Memory B cell (primary cell): ENCODE data around the gene CRISP2.
"Not testable (repeated sequence)": the region's sequence is repeated elsewhere in the genome, so short reads cannot be mapped to it uniquely, and the experiment has no call there.

ENCODE experiments used
- ATAC-seq: fragments of 150-1000 bp; cut with Tn5 transposase; 2 replicates; pipeline ENCODE4 v1.10.0; 2021; ENCODE audit warnings: low read depth, mild to moderate bottlenecking, moderate library complexity
- DNase-seq, 2 donors: peaks; one replicate each; pipeline ENCODE4 v3.0.0; 2022; ENCODE audit warnings: low spot score in 2 of 2
- H3K27ac Mint-ChIP-seq: one replicate; pipeline ENCODE4 v1.8.0; 2022; ENCODE audit warnings: mild to moderate bottlenecking, moderate library complexity, mixed read lengths
- H3K27me3 Mint-ChIP-seq: one replicate; pipeline ENCODE4 v1.8.0; 2022; ENCODE audit warnings: mixed read lengths
- H3K36me3 Mint-ChIP-seq: one replicate; pipeline ENCODE4 v1.8.0; 2022; ENCODE audit warnings: mild to moderate bottlenecking, mixed read lengths
- H3K4me1 Mint-ChIP-seq: one replicate; pipeline ENCODE4 v1.8.0; 2022; ENCODE audit warnings: mixed read lengths
- H3K4me3 Mint-ChIP-seq: one replicate; pipeline ENCODE4 v1.8.0; 2022; ENCODE audit warnings: mild to moderate bottlenecking, moderate library complexity, mixed read lengths
- H3K9me3 Mint-ChIP-seq: one replicate; pipeline ENCODE4 v1.8.0; 2022; ENCODE audit warnings: mixed read lengths

Gene CRISP2, protein sequence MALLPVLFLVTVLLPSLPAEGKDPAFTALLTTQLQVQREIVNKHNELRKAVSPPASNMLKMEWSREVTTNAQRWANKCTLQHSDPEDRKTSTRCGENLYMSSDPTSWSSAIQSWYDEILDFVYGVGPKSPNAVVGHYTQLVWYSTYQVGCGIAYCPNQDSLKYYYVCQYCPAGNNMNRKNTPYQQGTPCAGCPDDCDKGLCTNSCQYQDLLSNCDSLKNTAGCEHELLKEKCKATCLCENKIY

DNA sequence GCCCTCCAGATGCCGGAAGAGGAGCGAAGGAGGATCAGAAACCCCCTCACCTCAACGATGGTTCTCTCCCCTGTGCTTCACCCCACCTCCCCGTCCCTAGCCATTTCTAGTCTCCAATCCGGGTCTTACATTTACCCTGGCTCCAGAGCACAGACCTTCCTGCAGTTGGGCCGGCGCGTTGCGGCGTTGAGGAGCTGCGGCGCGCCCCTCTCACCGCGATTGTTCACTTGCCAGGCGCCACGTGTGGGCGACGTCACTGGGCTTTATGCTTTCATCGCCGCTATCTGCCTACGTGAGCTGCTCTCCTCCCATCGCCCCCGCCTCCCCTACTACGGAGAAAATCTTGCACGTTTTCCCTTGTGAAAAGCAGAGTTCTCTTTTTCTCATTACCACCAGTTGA, at the start of gene CRISP2:
Gene CRISP2 (minus strand): TSS at position 198 of the 400 bp plus-strand sequence. CDS start 4,347 bp downstream, outside the sequence.
- Mint-ChIP-seq H3K4me1 (no peaks in the 10 kb centered on the region), H3K9me3 (peaks cover 5% of the 10 kb centered on the region), H3K36me3 (no peaks in the 10 kb centered on the region), H3K27ac (no peak within 1 kb of the TSS), H3K27me3 (no peaks in the 10 kb centered on the region), H3K4me3 (no peak within 1 kb of the TSS)
- no peak for ATAC-seq
- DNase-seq: no peak

DNA sequence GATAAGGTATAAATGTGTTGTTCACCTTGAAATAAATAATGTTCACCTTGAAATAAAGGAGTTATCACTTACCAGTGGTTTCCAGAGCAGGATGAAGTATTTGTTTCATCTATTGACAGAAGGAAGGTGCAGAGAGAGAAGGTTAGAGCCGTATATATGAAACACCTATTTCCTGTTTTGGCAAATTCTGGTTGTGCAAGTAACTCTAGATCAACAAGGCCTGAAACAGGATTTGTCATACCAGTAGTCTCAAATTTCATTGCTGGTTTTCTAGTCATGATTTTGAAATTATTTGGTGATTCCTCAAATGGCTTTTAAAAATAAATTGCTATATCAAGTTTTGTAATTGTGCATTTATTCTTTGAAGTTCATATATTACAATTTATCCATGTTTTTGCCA, 30.9 kb upstream of the CRISP2 start, which contains the start of gene CRISP3:
Gene CRISP3 (minus strand): TSS at position 130 of the 400 bp plus-strand sequence. CDS start 21 bp downstream, at position 109.
- Mint-ChIP-seq H3K9me3 (peaks cover under 1% of the 10 kb centered on the region), H3K4me3 (no peak within 1 kb of the TSS), H3K27me3 (no peaks in the 10 kb centered on the region), H3K36me3 (no peaks in the 10 kb centered on the region), H3K4me1 (no peaks in the 10 kb centered on the region), H3K27ac (no peak within 1 kb of the TSS)
- DNase-seq (no peak), ATAC-seq (no peak)

DNA sequence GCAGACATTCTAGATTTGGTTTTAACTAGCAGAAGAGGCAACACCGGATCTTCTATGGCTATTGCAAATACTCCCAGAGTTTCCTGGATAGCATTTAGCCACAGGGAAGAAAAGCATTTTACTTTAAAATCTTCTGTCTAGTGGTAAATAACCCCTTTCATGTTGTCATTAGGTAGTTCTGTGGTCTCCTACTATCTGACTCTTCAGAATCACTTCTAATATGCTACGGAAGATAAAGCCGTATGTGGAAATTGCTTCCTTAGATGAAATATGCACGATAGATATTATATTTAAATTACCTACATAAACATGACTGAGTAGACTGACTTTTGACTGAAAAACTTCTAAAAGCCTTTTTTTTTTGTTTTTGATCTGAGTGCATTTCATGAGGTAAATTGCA, 30.1 kb upstream of the CRISP2 start:
- Mint-ChIP-seq H3K27me3 (no peaks in the 10 kb centered on the region), H3K27ac (no peak overlapping the region), H3K9me3 (no peaks in the 10 kb centered on the region), H3K4me1 (no peaks in the 10 kb centered on the region), H3K4me3 (no peak overlapping the region), H3K36me3 (no peaks in the 10 kb centered on the region)
- ATAC-seq: no peak
- no peak for DNase-seq

DNA sequence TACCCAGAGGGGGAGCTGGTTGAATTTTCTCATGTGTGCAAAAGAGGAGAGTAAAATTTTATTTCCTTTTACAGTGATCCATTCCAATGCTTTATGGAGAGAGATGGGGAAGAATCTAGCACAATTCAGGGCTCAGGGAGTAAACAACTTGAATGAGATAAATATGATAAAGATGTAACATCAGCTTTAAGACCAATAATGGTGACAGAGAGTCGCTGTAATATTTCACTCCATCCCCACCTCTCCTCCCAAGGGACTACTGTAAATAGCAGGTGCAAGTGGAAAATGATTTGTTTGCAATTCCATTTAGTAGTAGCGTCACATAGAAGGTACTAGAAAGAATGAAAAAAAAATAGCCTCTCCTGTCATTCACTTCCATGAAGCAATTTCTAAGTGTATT, 26.1 kb upstream of the CRISP2 start:
- DNase-seq (no peak), ATAC-seq (no peak)
- H3K36me3 Mint-ChIP-seq: no peaks in the 10 kb centered on the region
- no peaks in the 10 kb centered on the region for H3K9me3 Mint-ChIP-seq
- no peak overlapping the region for H3K4me3 Mint-ChIP-seq
- H3K4me1 Mint-ChIP-seq: no peaks in the 10 kb centered on the region
- no peaks in the 10 kb centered on the region for H3K27me3 Mint-ChIP-seq
- no peak overlapping the region for H3K27ac Mint-ChIP-seq

DNA sequence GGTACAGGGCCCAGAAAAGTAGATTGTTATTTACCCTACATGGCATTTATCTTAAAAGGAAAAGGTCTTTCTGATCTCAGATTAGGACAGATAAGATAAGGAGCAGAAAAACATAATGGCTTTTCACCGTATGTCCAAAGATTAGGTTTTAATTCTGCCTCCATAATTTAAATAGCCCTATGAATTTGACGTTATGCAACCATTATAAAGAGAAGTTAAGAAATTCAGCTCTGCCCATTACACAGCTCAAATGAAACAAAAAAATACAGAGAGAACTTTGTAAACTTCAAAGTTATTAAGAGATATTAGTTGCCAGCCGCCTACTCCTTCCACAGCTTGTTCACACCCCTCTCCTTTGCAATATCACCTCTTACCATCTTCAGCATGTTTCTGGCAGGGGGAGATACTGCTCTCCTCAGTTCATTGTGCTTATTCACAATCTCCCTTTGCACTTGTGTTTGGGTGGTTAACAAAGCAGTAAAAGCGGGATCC, 22.7 kb upstream of the CRISP2 start:
- no peak for ATAC-seq
- H3K4me3 Mint-ChIP-seq: no peak overlapping the region
- no peaks in the 10 kb centered on the region for H3K36me3 Mint-ChIP-seq
- no peaks in the 10 kb centered on the region for H3K4me1 Mint-ChIP-seq
- H3K27me3 Mint-ChIP-seq: no peaks in the 10 kb centered on the region
- H3K9me3 Mint-ChIP-seq: peaks cover 1% of the 10 kb centered on the region
- no peak overlapping the region for H3K27ac Mint-ChIP-seq
- no peak for DNase-seq

DNA sequence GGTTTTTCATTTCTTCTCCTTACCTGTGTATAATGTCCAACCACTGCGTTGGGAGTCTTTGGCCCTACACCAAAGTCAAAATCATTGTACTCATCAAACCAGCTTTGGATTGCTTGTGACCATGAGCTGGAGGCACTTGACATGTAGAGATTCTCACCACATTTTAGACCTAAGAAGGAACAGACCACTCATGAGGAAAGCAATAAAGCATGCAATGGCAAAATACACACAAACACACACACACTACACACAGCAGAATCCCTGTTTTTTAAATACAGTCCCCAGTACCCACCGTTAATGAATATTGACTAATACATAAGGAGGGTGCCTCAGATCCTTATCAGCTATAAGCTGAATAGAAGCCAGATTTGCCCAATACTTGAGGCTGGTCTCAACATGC, 20.3 kb upstream of the CRISP2 start:
- Mint-ChIP-seq H3K4me3 (no peak overlapping the region), H3K9me3 (peaks cover 3% of the 10 kb centered on the region), H3K27ac (no peak overlapping the region), H3K36me3 (no peaks in the 10 kb centered on the region), H3K27me3 (no peaks in the 10 kb centered on the region), H3K4me1 (no peaks in the 10 kb centered on the region)
- no peak for ATAC-seq
- DNase-seq: no peak

DNA sequence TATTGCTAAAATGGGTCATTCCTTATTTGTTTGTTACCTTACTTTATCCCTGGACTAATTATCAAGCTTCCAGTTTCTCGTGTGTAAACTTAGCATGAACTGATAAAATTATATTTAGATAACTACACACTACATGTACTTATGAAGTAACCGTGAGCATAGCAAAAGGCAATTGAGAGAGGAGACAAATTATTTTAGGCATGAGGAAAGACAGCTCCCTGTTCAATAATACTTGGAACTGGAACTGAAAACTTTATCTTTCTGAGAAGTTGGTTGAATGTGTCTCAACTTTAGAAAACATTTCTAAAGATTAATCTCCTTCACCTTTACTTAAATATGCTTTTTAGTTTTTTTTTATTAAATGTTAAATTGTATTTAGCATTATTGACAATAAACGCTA, 19.4 kb upstream of the CRISP2 start:
- ATAC-seq (no peak), DNase-seq (no peak)
- no peaks in the 10 kb centered on the region for H3K36me3 Mint-ChIP-seq
- H3K27ac Mint-ChIP-seq: no peak overlapping the region
- peaks cover 4% of the 10 kb centered on the region for H3K9me3 Mint-ChIP-seq
- no peak overlapping the region for H3K4me3 Mint-ChIP-seq
- no peaks in the 10 kb centered on the region for H3K27me3 Mint-ChIP-seq
- H3K4me1 Mint-ChIP-seq: no peaks in the 10 kb centered on the region

DNA sequence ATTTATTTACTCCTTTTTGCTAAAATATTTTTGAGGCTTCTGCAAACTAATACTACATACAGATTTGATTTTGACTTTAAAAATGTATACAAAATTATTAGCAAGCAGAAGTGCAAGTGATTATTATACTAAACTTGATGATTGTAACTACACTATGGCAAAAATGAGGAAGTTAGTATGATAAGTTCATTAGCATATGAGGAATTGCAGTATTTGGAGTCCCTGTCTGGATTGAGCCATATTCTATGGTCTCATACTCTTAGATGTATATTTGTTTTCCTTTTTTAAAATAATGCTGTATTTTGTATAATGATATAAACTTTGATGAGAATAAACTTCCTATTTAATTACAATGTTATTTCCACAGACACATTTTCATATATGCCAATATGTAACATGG, 16.9 kb upstream of the CRISP2 start:
- Mint-ChIP-seq H3K27me3 (no peaks in the 10 kb centered on the region), H3K9me3 (peaks cover 13% of the 10 kb centered on the region), H3K36me3 (no peaks in the 10 kb centered on the region), H3K4me3 (no peak overlapping the region), H3K27ac (no peak overlapping the region), H3K4me1 (no peaks in the 10 kb centered on the region)
- ATAC-seq (no peak), DNase-seq (no peak)

DNA sequence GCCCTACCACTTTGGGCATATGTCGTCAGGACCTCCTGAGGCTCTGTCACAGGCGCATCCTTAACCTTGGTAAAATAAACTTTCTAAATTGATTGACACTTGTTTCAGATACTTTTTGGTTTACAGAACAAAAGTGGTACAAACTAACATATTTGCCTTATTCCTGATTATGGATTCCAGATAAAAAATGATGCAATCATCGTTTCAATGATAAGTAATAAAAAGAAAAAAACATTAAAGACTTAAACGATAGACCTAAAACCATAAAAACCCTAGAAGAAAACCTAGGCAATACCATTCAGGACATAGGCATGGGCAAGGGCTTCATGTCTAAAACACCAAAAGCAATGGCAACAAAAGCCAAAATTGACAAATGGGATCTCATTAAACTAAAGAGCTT, 10.6 kb upstream of the CRISP2 start:
- not testable (repeated sequence) for DNase-seq, H3K36me3 Mint-ChIP-seq, H3K27ac Mint-ChIP-seq, ATAC-seq, H3K4me3 Mint-ChIP-seq, H3K4me1 Mint-ChIP-seq, H3K27me3 Mint-ChIP-seq
- H3K9me3 Mint-ChIP-seq: peaks cover 18% of the 10 kb centered on the region

DNA sequence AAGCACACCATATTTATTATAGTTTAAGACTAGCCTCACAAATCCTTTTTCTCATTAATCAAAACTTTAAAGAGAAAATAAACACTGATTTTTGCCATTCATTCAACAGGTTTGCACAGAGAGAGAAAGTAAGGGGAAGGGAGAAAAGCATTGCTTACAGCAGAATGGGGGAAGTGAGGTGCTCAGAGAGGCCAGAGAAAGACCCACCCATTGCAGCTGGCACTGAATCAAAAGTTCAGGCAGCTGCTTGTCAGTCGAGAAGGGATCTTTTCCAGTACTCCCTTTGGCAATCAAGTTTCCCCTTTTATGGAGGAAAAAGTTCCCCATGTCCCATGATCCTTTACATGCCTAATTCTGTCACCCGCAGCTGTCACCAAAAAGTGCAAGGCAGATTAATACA, 8.0 kb upstream of the CRISP2 start:
- no peaks in the 10 kb centered on the region for H3K36me3 Mint-ChIP-seq
- no peak overlapping the region for H3K4me3 Mint-ChIP-seq
- H3K27ac Mint-ChIP-seq: no peak overlapping the region
- DNase-seq: no peak
- no peaks in the 10 kb centered on the region for H3K27me3 Mint-ChIP-seq
- peaks cover 12% of the 10 kb centered on the region for H3K9me3 Mint-ChIP-seq
- H3K4me1 Mint-ChIP-seq: no peaks in the 10 kb centered on the region
- no peak for ATAC-seq

DNA sequence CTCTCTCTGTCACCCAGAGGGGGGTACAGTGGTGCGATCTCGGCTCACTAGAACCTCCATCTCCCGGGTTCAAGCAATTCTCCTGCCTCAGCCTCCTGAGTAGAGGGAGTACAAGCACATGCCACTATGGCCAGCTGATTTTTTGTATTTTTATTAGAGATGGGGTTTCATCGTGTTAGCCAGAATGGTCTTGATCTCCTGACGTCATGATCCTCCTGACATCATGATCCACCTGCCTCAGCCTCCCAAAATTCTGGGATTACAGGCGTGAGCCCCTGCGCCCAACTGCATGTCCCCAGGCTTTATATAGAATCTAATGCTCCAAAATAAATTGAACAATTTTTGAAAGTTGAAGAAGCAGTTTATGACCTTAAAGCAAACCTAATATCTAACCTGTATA, 7.0 kb upstream of the CRISP2 start:
- no peaks in the 10 kb centered on the region for H3K4me1 Mint-ChIP-seq
- H3K36me3 Mint-ChIP-seq: no peaks in the 10 kb centered on the region
- ATAC-seq (no peak), DNase-seq (no peak)
- no peak overlapping the region for H3K27ac Mint-ChIP-seq
- no peak overlapping the region for H3K4me3 Mint-ChIP-seq
- no peaks in the 10 kb centered on the region for H3K27me3 Mint-ChIP-seq
- H3K9me3 Mint-ChIP-seq: peaks cover 8% of the 10 kb centered on the region

DNA sequence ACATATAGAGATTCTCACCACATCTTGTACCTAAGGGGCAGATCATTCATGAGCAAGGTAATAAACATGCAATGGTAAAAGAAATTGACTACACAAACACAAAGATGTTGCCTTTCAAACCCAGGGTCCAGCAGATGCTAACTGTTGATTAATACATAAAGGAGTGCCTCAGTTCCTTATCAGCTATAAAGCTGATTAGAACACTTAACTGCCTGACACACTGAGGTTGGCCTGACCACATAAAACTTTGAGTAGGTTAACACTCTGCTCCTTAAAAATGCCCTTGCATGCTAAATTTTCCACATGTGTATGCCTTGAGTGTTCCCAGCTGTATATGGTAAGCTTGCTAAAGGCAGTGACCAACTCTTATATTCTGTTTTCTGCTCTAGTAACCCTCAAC, 14.9 kb downstream of the CRISP2 start:
- H3K27me3 Mint-ChIP-seq: no peaks in the 10 kb centered on the region
- H3K4me3 Mint-ChIP-seq: no peak overlapping the region
- DNase-seq: no peak
- H3K27ac Mint-ChIP-seq: no peak overlapping the region
- ATAC-seq: no peak
- peaks cover 6% of the 10 kb centered on the region for H3K9me3 Mint-ChIP-seq
- no peaks in the 10 kb centered on the region for H3K4me1 Mint-ChIP-seq
- H3K36me3 Mint-ChIP-seq: no peaks in the 10 kb centered on the region

DNA sequence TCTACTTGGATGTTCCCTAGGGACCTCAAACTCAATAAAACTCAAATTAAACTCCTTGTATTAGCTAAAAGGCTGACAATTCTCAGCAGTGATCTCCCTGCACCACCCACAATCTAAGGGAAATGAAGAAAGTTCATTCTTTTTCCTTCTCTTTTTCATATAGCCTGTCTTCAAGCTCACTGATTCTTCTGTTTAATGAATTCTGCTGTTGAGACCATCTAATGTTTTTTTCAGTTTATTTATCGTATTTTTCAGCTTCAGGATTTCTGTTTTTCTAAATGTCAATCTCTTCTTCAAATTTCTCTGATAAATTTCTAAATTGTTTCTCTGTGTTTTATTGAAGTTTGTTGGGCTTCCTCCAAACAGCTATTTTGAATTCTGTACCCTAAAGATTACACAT, 19.8 kb downstream of the CRISP2 start:
- H3K36me3 Mint-ChIP-seq: no peaks in the 10 kb centered on the region
- H3K4me1 Mint-ChIP-seq: no peaks in the 10 kb centered on the region
- no peak overlapping the region for H3K27ac Mint-ChIP-seq
- H3K27me3 Mint-ChIP-seq: no peaks in the 10 kb centered on the region
- ATAC-seq (no peak), DNase-seq (no peak)
- H3K4me3 Mint-ChIP-seq: no peak overlapping the region
- peaks cover 3% of the 10 kb centered on the region for H3K9me3 Mint-ChIP-seq

DNA sequence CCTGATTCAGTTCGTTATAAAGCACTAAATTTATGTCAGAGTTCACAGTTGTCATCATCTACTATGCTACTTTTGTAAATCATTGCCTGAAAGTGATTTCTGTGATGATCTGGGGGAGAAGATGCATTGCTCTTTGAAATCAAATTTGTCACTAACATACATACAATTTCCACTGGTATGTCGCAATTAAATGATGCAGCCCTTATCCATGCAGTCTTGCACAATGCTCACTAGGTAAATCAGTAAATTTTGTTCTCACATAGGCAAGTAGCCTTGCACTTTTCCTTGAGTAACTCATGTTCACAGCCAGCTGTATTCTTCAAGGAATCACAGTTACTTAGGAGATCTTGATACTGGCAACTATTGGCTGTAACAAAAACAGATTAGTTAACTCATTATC, 20.8 kb downstream of the CRISP2 start:
- H3K27me3 Mint-ChIP-seq: no peaks in the 10 kb centered on the region
- H3K4me3 Mint-ChIP-seq: no peak overlapping the region
- no peaks in the 10 kb centered on the region for H3K4me1 Mint-ChIP-seq
- no peak overlapping the region for H3K27ac Mint-ChIP-seq
- peaks cover 3% of the 10 kb centered on the region for H3K9me3 Mint-ChIP-seq
- DNase-seq (no peak), ATAC-seq (no peak)
- no peaks in the 10 kb centered on the region for H3K36me3 Mint-ChIP-seq

DNA sequence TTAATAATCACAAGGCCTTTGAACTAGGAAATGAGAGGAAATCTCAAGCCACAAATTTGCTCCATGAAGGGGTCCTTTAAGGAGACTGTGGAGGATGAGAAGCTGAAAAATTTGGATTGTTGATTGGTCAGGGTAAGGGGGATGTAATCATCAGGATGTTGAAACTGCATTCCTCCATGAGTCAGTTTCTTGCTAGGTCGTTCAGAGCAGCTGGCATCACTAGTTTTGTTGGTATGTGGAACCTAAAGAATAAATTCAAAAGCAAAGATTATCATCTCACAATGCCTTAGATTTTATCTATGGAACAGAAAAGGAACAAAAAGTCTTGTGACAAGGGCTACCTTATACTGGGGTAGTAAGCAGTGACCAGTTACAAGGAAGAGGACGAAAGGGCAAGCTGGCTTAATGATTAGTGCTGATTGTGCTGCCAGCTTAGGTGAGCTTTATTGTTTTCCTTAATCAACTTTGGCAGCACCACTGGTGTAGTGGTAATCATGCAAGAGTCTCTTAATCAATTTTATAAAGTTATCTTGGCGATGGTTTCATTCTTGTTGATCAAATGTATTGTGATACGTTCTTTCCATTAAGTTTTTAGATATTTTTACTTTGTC, 36.6 kb downstream of the CRISP2 start:
- Mint-ChIP-seq H3K27ac (no peak overlapping the region), H3K27me3 (no peaks in the 10 kb centered on the region), H3K4me1 (no peaks in the 10 kb centered on the region), H3K36me3 (no peaks in the 10 kb centered on the region), H3K9me3 (peaks cover 6% of the 10 kb centered on the region), H3K4me3 (no peak overlapping the region)
- ATAC-seq (no peak), DNase-seq (no peak)
